ENCODE measurements around the gene SKOR1. TPM values are rescaled to one million over a fixed set of nuclear protein-coding genes. Genes with fewer than 3 reads are reported as not detected.

SKOR1 gene
- total and polyA plus RNA-seq, 2 of the 13 experiments (the other 11 are each of a cell fraction or from before 2014, with no cell fraction given) = 0.09 to 0.11 TPM

GRCh38 chr15:67815036-67815592 lies 10.2 kb upstream of the SKOR1 start:
- H4K20me1 ChIP-seq (ENCODE audit: insufficient read depth, low read length) = peaks cover under 1% of the 10 kb centered on the region; the same call in 1 of the 2 replicates
- in situ Hi-C loops (cut with HindIII; ENCODE audit: extremely low pct_ligation_motif_present, low pct_unique_long_range_greater_than_20kb) (no loop called here), intact Hi-C loops (cut with micrococcal nuclease; ENCODE audit: unreplicated experiment) (no loop called here)
- H3K4me3 ChIP-seq (replicated peaks in 1 of 3; ENCODE audit: insufficient read depth in 1 of 3, low read depth in 2 of 3, low read length in 3 of 3) = no peak overlapping the region
- no peaks in the 10 kb centered on the region for H3K79me2 ChIP-seq (ENCODE audit: insufficient read depth, low read length)
- FAIRE-seq (no peak), DNase-seq (ENCODE audit: low spot score) (no peak), ATAC-seq (no peak)
- no TSS peak for BruUV-seq (replicated peaks)
- no peaks in the 10 kb centered on the region for H3K36me3 ChIP-seq (replicated peaks in 1 of 2; ENCODE audit: control insufficient read depth in 1 of 2, insufficient read depth in 2 of 2, low read length in 2 of 2)
- H3K9ac ChIP-seq (ENCODE audit: insufficient read depth, low read depth, low read length) = no peak overlapping the region
- ChIA-PET POLR2A (no interaction called here), CTCF (ENCODE audit: low intra/inter-chr PET ratio, low total read pairs) (no interaction called here)
- no peaks in the 10 kb centered on the region; a peak in 3 of 5 replicates for H3K27me3 ChIP-seq (ENCODE audit: control insufficient read depth in 1 of 2, insufficient read depth in 2 of 2, low read length in 2 of 2)
- no peak overlapping the region for H3K4me2 ChIP-seq (ENCODE audit: low read depth, low read length)
- no peak overlapping the region for H2AFZ ChIP-seq (ENCODE audit: low read length)
- H3K9me3 ChIP-seq (ENCODE audit: low read length) = no peaks in the 10 kb centered on the region
- 93% methylated on average over 4 of the region's 5 CpGs for WGBS (ENCODE audit: low lambda C conversion rate)
- no peak overlapping the region for H3K27ac ChIP-seq (ENCODE audit: extremely low read length, insufficient read depth, low read length)
- TF ChIP-seq ZNF629 (CRISPR knock-in tag; conservative IDR thresholded peaks at IDR 0.05) (peak; percentile 55; the same call in 1 of the 2 replicates), ZNF768 (CRISPR knock-in tag; IDR thresholded peaks at IDR 0.05) (0 out of 2 replicates have a peak, but pooled peaks have one; percentile 37)
- TF ChIP-seq, protein P1, sequence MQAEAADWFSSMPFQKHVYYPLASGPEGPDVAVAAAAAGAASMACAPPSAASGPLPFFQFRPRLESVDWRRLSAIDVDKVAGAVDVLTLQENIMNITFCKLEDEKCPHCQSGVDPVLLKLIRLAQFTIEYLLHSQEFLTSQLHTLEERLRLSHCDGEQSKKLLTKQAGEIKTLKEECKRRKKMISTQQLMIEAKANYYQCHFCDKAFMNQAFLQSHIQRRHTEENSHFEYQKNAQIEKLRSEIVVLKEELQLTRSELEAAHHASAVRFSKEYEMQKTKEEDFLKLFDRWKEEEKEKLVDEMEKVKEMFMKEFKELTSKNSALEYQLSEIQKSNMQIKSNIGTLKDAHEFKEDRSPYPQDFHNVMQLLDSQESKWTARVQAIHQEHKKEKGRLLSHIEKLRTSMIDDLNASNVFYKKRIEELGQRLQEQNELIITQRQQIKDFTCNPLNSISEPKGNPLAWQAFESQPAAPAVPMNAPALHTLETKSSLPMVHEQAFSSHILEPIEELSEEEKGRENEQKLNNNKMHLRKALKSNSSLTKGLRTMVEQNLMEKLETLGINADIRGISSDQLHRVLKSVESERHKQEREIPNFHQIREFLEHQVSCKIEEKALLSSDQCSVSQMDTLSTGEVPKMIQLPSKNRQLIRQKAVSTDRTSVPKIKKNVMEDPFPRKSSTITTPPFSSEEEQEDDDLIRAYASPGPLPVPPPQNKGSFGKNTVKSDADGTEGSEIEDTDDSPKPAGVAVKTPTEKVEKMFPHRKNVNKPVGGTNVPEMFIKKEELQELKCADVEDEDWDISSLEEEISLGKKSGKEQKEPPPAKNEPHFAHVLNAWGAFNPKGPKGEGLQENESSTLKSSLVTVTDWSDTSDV (CRISPR knock-in tag; IDR thresholded peaks at IDR 0.05) = no peak
- 0 out of 2 replicates have a peak, but pooled peaks cover 6% of the 10 kb centered on the region for H3K4me1 ChIP-seq (ENCODE audit: insufficient read depth, low read length)

GRCh38 chr15:67816668-67817067 lies 8.6 kb upstream of the SKOR1 start:
- H3K9ac ChIP-seq (ENCODE audit: insufficient read depth, low read depth, low read length) = no peak overlapping the region
- H2AFZ ChIP-seq (ENCODE audit: low read length) = no peak overlapping the region
- FAIRE-seq = no peak
- no peak for DNase-seq (ENCODE audit: low spot score)
- POLR2A ChIA-PET = no interaction called here
- intact Hi-C loops (cut with micrococcal nuclease; ENCODE audit: unreplicated experiment) (no loop called here), in situ Hi-C loops (cut with HindIII; ENCODE audit: extremely low pct_ligation_motif_present, low pct_unique_long_range_greater_than_20kb) (no loop called here)
- BruUV-seq (replicated peaks) = no TSS peak
- peaks cover 4 to 7% of the 10 kb centered on the region in 2 experiments for H3K27me3 ChIP-seq (ENCODE audit: control insufficient read depth in 1 of 2, insufficient read depth in 2 of 2, low read length in 2 of 2)
- no peaks in the 10 kb centered on the region for H3K79me2 ChIP-seq (ENCODE audit: insufficient read depth, low read length)
- peaks cover 8% of the 10 kb centered on the region; the same call in 1 of the 2 replicates for H4K20me1 ChIP-seq (ENCODE audit: insufficient read depth, low read length)
- CTCF ChIA-PET (ENCODE audit: low intra/inter-chr PET ratio, low total read pairs) = no interaction called here
- 0 out of 2 replicates have a peak, but pooled peaks cover 6% of the 10 kb centered on the region for H3K4me1 ChIP-seq (ENCODE audit: insufficient read depth, low read length)
- no peak for ATAC-seq
- H3K4me2 ChIP-seq (ENCODE audit: low read depth, low read length) = no peak overlapping the region
- 5% methylated on average over 3 of the region's 3 CpGs for WGBS (ENCODE audit: low lambda C conversion rate)
- H3K9me3 ChIP-seq (ENCODE audit: low read length) = no peaks in the 10 kb centered on the region
- no peak overlapping the region for H3K27ac ChIP-seq (ENCODE audit: extremely low read length, insufficient read depth, low read length)
- no peak overlapping the region for H3K4me3 ChIP-seq (replicated peaks in 1 of 3; ENCODE audit: insufficient read depth in 1 of 3, low read depth in 2 of 3, low read length in 3 of 3)
- H3K36me3 ChIP-seq (replicated peaks in 1 of 2; ENCODE audit: control insufficient read depth in 1 of 2, insufficient read depth in 2 of 2, low read length in 2 of 2) = no peaks in the 10 kb centered on the region
- no peak for TF ChIP-seq U2AF1 (optimal IDR thresholded peaks at IDR 0.05; ENCODE audit: low read depth, low read length)
- TF ChIP-seq MTF1 (CRISPR knock-in tag; IDR thresholded peaks at IDR 0.05) = no peak
- no peak for TF ChIP-seq ZNF746 (CRISPR knock-in tag; IDR thresholded peaks at IDR 0.05)
- no peak for TF ChIP-seq ZNF672 (CRISPR knock-in tag; IDR thresholded peaks at IDR 0.05)
- no peak for TF ChIP-seq THAP9 (CRISPR knock-in tag; IDR thresholded peaks at IDR 0.05; ENCODE audit: borderline replicate concordance)
- TF ChIP-seq PLSCR1 (CRISPR knock-in tag; IDR thresholded peaks at IDR 0.05; ENCODE audit: borderline replicate concordance) = no peak

Data from HepG2 (cell line).